Measurements from ENCODE around the gene PSME2. TPM values are rescaled to one million over a fixed set of nuclear protein-coding genes. Genes with fewer than 3 reads are reported as not detected.
A peak's percentile ranks its signal among the peaks of the same experiment; 100 is the strongest.

Gene PSME2
- total and polyA plus RNA-seq, 2 of the 13 experiments (the other 11 are each of a cell fraction or from before 2014, with no cell fraction given) = 332 to 716 TPM

- TF ChIP-seq CENPT (CRISPR knock-in tag; IDR thresholded peaks at IDR 0.05; ENCODE audit: low read depth) (peak; percentile 91; the same call in 1 of the 2 replicates), MEIS1 (CRISPR knock-in tag; IDR thresholded peaks at IDR 0.05; ENCODE audit: borderline replicate concordance) (peak; percentile 99), ZMAT3 (CRISPR knock-in tag; conservative IDR thresholded peaks at IDR 0.05) (peak; percentile 89), HNF1A (IDR thresholded peaks at IDR 0.05; ENCODE audit: low read depth) (peak; percentile 56; the same call in 1 of the 2 replicates), HNF1A (CRISPR knock-in tag; IDR thresholded peaks at IDR 0.05; ENCODE audit: borderline replicate concordance) (peak; percentile 92), ARNT (IDR thresholded peaks at IDR 0.05) (no peak), ARHGAP35 (CRISPR knock-in tag; IDR thresholded peaks at IDR 0.05; ENCODE audit: borderline replicate concordance) (peak; percentile 93), ZNF770 (CRISPR knock-in tag; IDR thresholded peaks at IDR 0.05) (no peak; the same call in 1 of the 2 replicates), ZHX1 (CRISPR knock-in tag; IDR thresholded peaks at IDR 0.05; ENCODE audit: low read depth) (peak; percentile 99), ZNF143 (CRISPR knock-in tag; IDR thresholded peaks at IDR 0.05) (peak; percentile 53), DNMT3B (CRISPR knock-in tag; conservative IDR thresholded peaks at IDR 0.05) (peak; percentile 59; the same call in 1 of the 2 replicates), ZNF142 (CRISPR knock-in tag; IDR thresholded peaks at IDR 0.05) (peak; percentile 94)
These were observed 31.6 kb downstream of the PSME2 start, which contains the start of the genes DCAF11 and NRL (continued) for GRCh38 chr14:24114532-24115421.
